Central memory CD8-positive, alpha-beta T cell (primary cell): ENCODE results near the gene LRRC46.

Experiments used
- ATAC-seq: fragments of 150-1000 bp; cut with Tn5 transposase; replicated peaks from 2 replicates; pipeline ENCODE4 v1.10.0; 2022; ENCODE audit warnings: mild to moderate bottlenecking, moderate FRiP score, moderate number of reproducible peaks; ENCODE audit not compliant: poor library complexity, severe bottlenecking; ENCODE audit errors: extremely low read depth
- DNase-seq, 2 donors: peaks; one replicate each; pipeline ENCODE4 v3.0.0; 2021; ENCODE audit warnings: low spot score in 2 of 2
- H3K27ac Mint-ChIP-seq: one replicate; pipeline ENCODE4 v1.8.0; 2022; ENCODE audit warnings: low read depth, mild to moderate bottlenecking, moderate library complexity, mixed read lengths
- H3K27me3 Mint-ChIP-seq: one replicate; pipeline ENCODE4 v1.8.0; 2022; ENCODE audit warnings: mixed read lengths
- H3K36me3 Mint-ChIP-seq: one replicate; pipeline ENCODE4 v1.8.0; 2022; ENCODE audit warnings: mild to moderate bottlenecking, moderate library complexity, mixed read lengths; ENCODE audit not compliant: insufficient read depth
- H3K4me1 Mint-ChIP-seq: one replicate; pipeline ENCODE4 v1.8.0; 2022; ENCODE audit warnings: mixed read lengths
- H3K4me3 Mint-ChIP-seq: one replicate; pipeline ENCODE4 v1.8.0; 2022; ENCODE audit warnings: mild to moderate bottlenecking, moderate library complexity, mixed read lengths
- H3K9me3 Mint-ChIP-seq: one replicate; pipeline ENCODE4 v1.8.0; 2022; ENCODE audit warnings: mixed read lengths

The LRRC46 gene

GRCh38 chr17:47822785-47823184 is 8.7 kb upstream of the LRRC46 start:
- no peak for ATAC-seq

GRCh38 chr17:47823519-47823918 is 8.0 kb upstream of the LRRC46 start:
- Mint-ChIP-seq H3K4me3 (no peak overlapping the region), H3K4me1 (peaks cover 33% of the 10 kb centered on the region), H3K36me3 (peaks cover 66% of the 10 kb centered on the region), H3K9me3 (no peaks in the 10 kb centered on the region), H3K27ac (peak overlapping the region; percentile 91), H3K27me3 (no peaks in the 10 kb centered on the region)
- ATAC-seq (no peak), DNase-seq (no peak)

More at GRCh38 chr17:47822785-47823184, 8.7 kb upstream of the LRRC46 start:
- H3K36me3 Mint-ChIP-seq: peaks cover 64% of the 10 kb centered on the region
- H3K4me3 Mint-ChIP-seq: no peak overlapping the region
- H3K27me3 Mint-ChIP-seq: no peaks in the 10 kb centered on the region
- DNase-seq: no peak
- peak overlapping the region; percentile 91 for H3K27ac Mint-ChIP-seq
- no peaks in the 10 kb centered on the region for H3K9me3 Mint-ChIP-seq
- H3K4me1 Mint-ChIP-seq: peaks cover 29% of the 10 kb centered on the region

- Mint-ChIP-seq H3K4me1 (peaks cover 60% of the 10 kb centered on the region), H3K36me3 (peaks cover 67% of the 10 kb centered on the region), H3K4me3 (peak overlapping the region; percentile 89), H3K27ac (peak overlapping the region; percentile 95), H3K27me3 (no peaks in the 10 kb centered on the region), H3K9me3 (no peaks in the 10 kb centered on the region)
- DNase-seq: peak in 1 of 2 donors; percentile 84
- ATAC-seq: peak; percentile 84
These were observed 1.6 kb upstream of the LRRC46 start for GRCh38 chr17:47829870-47830269.

DNA sequence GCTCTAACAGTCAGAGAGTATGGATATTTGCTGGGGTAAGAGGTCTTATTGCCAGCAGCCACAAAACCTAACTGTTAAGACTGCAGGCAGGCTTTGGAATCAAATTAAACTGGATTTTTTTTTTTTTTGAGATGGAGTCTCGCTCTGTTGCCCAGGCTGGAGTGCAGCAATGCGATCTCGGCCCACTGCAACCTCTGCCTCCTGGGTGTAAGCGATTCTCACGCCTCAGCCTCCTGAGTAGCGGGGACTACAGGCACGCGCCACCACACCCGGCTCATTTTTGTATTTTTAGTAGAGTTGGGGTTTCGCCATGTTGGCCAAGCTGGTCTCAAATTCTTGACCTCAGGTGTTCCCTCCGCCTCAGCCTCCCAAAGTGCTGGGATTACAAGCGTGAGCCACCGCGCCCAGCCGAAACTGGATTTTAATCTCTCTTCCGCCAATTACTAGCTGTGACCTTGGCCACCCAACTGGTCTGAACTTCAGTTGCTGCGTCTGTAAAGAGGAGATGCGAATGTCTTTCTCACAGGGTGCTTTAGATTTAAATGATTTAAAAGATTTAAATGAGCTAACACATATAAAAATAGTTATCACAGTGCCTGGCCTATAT is 971 bp upstream of the LRRC46 start:
- H3K36me3 Mint-ChIP-seq: peaks cover 61% of the 10 kb centered on the region
- peak overlapping the region; percentile 89 for H3K4me3 Mint-ChIP-seq
- no peaks in the 10 kb centered on the region for H3K27me3 Mint-ChIP-seq
- H3K4me1 Mint-ChIP-seq: peaks cover 60% of the 10 kb centered on the region
- peak overlapping the region; percentile 95 for H3K27ac Mint-ChIP-seq
- DNase-seq (no peak), ATAC-seq (peak; percentile 7)
- H3K9me3 Mint-ChIP-seq: no peaks in the 10 kb centered on the region

- Mint-ChIP-seq H3K27me3 (no peaks in the 10 kb centered on the region), H3K9me3 (no peaks in the 10 kb centered on the region), H3K36me3 (peaks cover 47% of the 10 kb centered on the region), H3K4me1 (peaks cover 64% of the 10 kb centered on the region), H3K27ac (peak overlapping the region; percentile 95), H3K4me3 (peak overlapping the region; percentile 89)
- DNase-seq: no peak
- ATAC-seq: no peak
These were observed 461 bp downstream of the LRRC46 start for GRCh38 chr17:47831934-47832327.

- peaks cover 22% of the 10 kb centered on the region for H3K36me3 Mint-ChIP-seq
- DNase-seq (no peak), ATAC-seq (no peak)
- peaks cover 53% of the 10 kb centered on the region for H3K4me1 Mint-ChIP-seq
- H3K9me3 Mint-ChIP-seq: no peaks in the 10 kb centered on the region
- no peak overlapping the region for H3K27ac Mint-ChIP-seq
- no peaks in the 10 kb centered on the region for H3K27me3 Mint-ChIP-seq
- no peak overlapping the region for H3K4me3 Mint-ChIP-seq
These were observed 3.3 kb downstream of the LRRC46 start for GRCh38 chr17:47834756-47835155.

DNA sequence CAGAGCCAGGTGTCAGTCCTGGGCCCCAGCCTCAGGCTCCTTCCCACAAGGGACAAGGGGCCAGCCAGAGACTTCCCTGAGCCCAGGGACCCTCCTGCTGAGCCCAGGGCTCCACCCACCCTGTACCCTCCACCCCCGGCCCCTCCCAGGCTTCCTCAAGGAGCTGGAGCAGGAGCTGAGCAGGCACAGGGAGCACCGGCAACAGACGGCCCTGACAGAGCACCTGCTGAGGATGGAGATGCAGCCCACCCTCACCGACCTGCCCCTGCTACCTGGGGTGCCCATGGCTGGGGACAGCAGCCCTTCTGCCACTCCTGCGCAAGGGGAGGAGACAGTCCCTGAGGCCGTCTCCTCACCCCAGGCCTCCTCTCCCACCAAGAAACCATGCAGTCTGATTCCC is 5.1 kb downstream of the LRRC46 start:
- H3K9me3 Mint-ChIP-seq: no peaks in the 10 kb centered on the region
- no peaks in the 10 kb centered on the region for H3K27me3 Mint-ChIP-seq
- H3K4me3 Mint-ChIP-seq: no peak overlapping the region
- DNase-seq (no peak), ATAC-seq (no peak)
- peaks cover 54% of the 10 kb centered on the region for H3K4me1 Mint-ChIP-seq
- H3K36me3 Mint-ChIP-seq: peaks cover 10% of the 10 kb centered on the region
- H3K27ac Mint-ChIP-seq: no peak overlapping the region

GRCh38 chr17:47837401-47838039 is 6.0 kb downstream of the LRRC46 start:
- H3K36me3 Mint-ChIP-seq: peaks cover 5% of the 10 kb centered on the region
- H3K27ac Mint-ChIP-seq: no peak overlapping the region
- H3K4me1 Mint-ChIP-seq: peaks cover 45% of the 10 kb centered on the region
- H3K4me3 Mint-ChIP-seq: no peak overlapping the region
- no peak for ATAC-seq
- no peaks in the 10 kb centered on the region for H3K27me3 Mint-ChIP-seq
- DNase-seq: no peak
- H3K9me3 Mint-ChIP-seq: no peaks in the 10 kb centered on the region

- Mint-ChIP-seq H3K27me3 (no peaks in the 10 kb centered on the region), H3K27ac (no peak overlapping the region), H3K36me3 (peaks cover 5% of the 10 kb centered on the region), H3K9me3 (no peaks in the 10 kb centered on the region), H3K4me3 (peak overlapping the region; percentile 29), H3K4me1 (peaks cover 39% of the 10 kb centered on the region)
- DNase-seq: no peak
- no peak for ATAC-seq
These were observed 7.2 kb downstream of the LRRC46 start for GRCh38 chr17:47838636-47839035.

GRCh38 chr17:47839071-47839470 is 7.6 kb downstream of the LRRC46 start:
- Mint-ChIP-seq H3K27me3 (no peaks in the 10 kb centered on the region), H3K4me3 (peak overlapping the region; percentile 29)

DNA sequence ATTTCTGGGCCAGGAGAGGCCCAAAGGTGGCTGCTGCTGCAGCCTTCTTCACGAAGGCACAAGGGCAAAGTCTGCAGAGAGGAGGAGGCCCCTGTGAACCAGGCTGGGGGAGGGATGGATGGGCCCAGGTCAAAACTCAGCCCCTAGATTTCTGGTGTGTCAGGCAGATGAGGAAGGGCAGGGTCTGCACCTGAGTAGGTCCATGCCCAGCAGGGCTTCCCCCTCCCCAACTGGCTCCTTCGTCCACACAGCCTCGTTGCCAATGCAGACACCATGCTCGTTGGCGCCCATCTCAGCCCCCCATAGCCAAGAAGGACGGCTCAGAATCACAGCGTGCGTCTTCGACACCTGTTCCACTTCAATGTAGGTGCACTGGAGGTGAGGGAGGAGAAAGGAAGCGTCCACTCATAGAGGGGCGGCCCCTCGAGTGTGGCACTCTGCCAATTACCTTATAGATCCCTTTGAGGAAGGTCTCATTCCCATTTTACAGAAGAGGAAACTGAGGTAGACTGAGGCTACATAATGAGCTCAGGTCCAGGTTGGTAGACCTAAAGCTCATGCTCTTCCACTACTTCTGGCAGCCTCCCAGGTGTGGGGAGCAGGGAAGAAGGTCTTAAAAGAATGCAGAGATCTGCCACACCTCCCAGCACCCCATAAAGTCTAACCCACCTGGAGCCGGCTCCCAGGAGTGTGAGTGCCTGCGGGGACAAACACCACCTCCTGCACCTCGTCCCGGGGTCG is 8.7 kb downstream of the LRRC46 start:
- peaks cover 11% of the 10 kb centered on the region for H3K27me3 Mint-ChIP-seq
- peak overlapping the region; percentile 96 for H3K4me3 Mint-ChIP-seq
- H3K9me3 Mint-ChIP-seq: no peaks in the 10 kb centered on the region
- ATAC-seq (no peak), DNase-seq (no peak)
- peaks cover 28% of the 10 kb centered on the region for H3K4me1 Mint-ChIP-seq
- peak overlapping the region; percentile 97 for H3K27ac Mint-ChIP-seq
- peaks cover 5% of the 10 kb centered on the region for H3K36me3 Mint-ChIP-seq

More at GRCh38 chr17:47839071-47839470, 7.6 kb downstream of the LRRC46 start:
- ATAC-seq: no peak
- no peak for DNase-seq
- Mint-ChIP-seq H3K36me3 (peaks cover 5% of the 10 kb centered on the region), H3K4me1 (peaks cover 38% of the 10 kb centered on the region), H3K9me3 (no peaks in the 10 kb centered on the region), H3K27ac (no peak overlapping the region)

GRCh38 chr17:47840742-47841487 is 9.4 kb downstream of the LRRC46 start, which contains the start of gene SCRN2:
Gene SCRN2, minus strand, starts transcription at chr17:47841273. Its CDS starts 430 bp downstream, at chr17:47840843.
- no peaks in the 10 kb centered on the region for H3K9me3 Mint-ChIP-seq

More at GRCh38 chr17:47840742-47841487, 9.4 kb downstream of the LRRC46 start, which contains the start of gene SCRN2:
- H3K4me1 Mint-ChIP-seq: peaks cover 23% of the 10 kb centered on the region
- ATAC-seq (peak; percentile 84), DNase-seq (peak; percentile 79 to 91)
- H3K27me3 Mint-ChIP-seq: peaks cover 18% of the 10 kb centered on the region
- peak within 1 kb of the TSS; percentile 96 for H3K4me3 Mint-ChIP-seq
- peaks cover 5% of the 10 kb centered on the region for H3K36me3 Mint-ChIP-seq
- peak within 1 kb of the TSS; percentile 97 for H3K27ac Mint-ChIP-seq
